Panc1 (cell line): ENCODE measurements around the gene PRKACA. TPM values are rescaled to one million over a fixed set of nuclear protein-coding genes. Genes with fewer than 3 reads are reported as not detected.

ENCODE experiments used
- ATAC-seq: fragments of 200-7000 bp; cut with Tn5 transposase; 2 replicates; pipeline ENCODE4 v1.9.1; 2020; ENCODE audit warnings: mild to moderate bottlenecking, moderate library complexity
- BruUV-seq: library from RNA; stranded (reverse); fragments of 400-500 nt; replicated peaks from 2 replicates; lab custom pipeline; 2021; lab: Mats Ljungman, UMichigan
- CTCF ChIA-PET: fragments of 300-600 bp; sonication (Branson Sonifier 250); formaldehyde crosslinking; loops from one replicate; lab custom pipeline; 2022; ENCODE audit warnings: antibody characterized with exemption; lab: Charles Lee
- POLR2A ChIA-PET: fragments of 300-600 bp; sonication (Branson Sonifier 250); formaldehyde crosslinking; loops from one replicate; lab custom pipeline; 2022; ENCODE audit warnings: antibody characterized with exemption; lab: Charles Lee
- DNase-seq: peaks from one replicate; pipeline ENCODE4 v3.0.0-alpha.2; 2010; ENCODE audit warnings: low read depth, low spot score
- H3K27ac ChIP-seq: 2 replicates; pipeline ENCODE4 v1.5.1; 2011; ENCODE audit warnings: mild to moderate bottlenecking, low read length, inconsistent platforms
- H3K27me3 ChIP-seq: fragments of 200-500 bp; sonication (Bioruptor generic); 2 replicates; pipeline ENCODE4 v1.6.0; 2014; ENCODE audit warnings: low read length, inconsistent platforms; ENCODE audit not compliant: control insufficient read depth, insufficient read depth
- H3K36me3 ChIP-seq: fragments of 200-500 bp; sonication (Bioruptor generic); 2 replicates; pipeline ENCODE4 v1.5.1; 2014; ENCODE audit warnings: inconsistent platforms, mild to moderate bottlenecking, low read length, moderate library complexity; ENCODE audit not compliant: control insufficient read depth, insufficient read depth
- H3K4me1 ChIP-seq: 2 replicates; pipeline ENCODE4 v1.5.1; 2011; ENCODE audit warnings: inconsistent platforms, mild to moderate bottlenecking, low read length, moderate library complexity; ENCODE audit not compliant: control insufficient read depth, insufficient read depth
- H3K4me3 ChIP-seq, 2 experiments: 2 replicates each; pipeline ENCODE4 v1.5.1; 2011 to 2012; ENCODE audit warnings: low read depth in 2 of 2, low read length in 2 of 2, mild to moderate bottlenecking in 2 of 2, inconsistent platforms in 1 of 2, moderate library complexity in 1 of 2
- H3K9me3 ChIP-seq: fragments of 200-500 bp; sonication (Bioruptor generic); 2 replicates; pipeline ENCODE4 v1.5.1; 2014; ENCODE audit warnings: low read depth, mild to moderate bottlenecking, inconsistent platforms, low read length, moderate library complexity; ENCODE audit not compliant: control insufficient read depth, insufficient read depth
- POLR2AphosphoS5 ChIP-seq: IDR thresholded peaks from 2 replicates; pipeline ENCODE4 v1.6.1; 2012; ENCODE audit warnings: mild to moderate bottlenecking, low read depth, low read length, moderate library complexity
- REST ChIP-seq, 2 experiments: IDR thresholded peaks; 2 replicates each; pipeline ENCODE4 v1.6.1; 2011 to 2012; ENCODE audit warnings: low read depth in 2 of 2, control low read depth in 1 of 2, low read length in 1 of 2, mild to moderate bottlenecking in 1 of 2, moderate library complexity in 1 of 2; ENCODE audit not compliant: insufficient read depth in 1 of 2
- SIN3A ChIP-seq: IDR thresholded peaks from 2 replicates; pipeline ENCODE4 v1.6.1; 2012; ENCODE audit warnings: low read depth, mild to moderate bottlenecking, low read length, moderate library complexity, borderline replicate concordance; ENCODE audit not compliant: insufficient read depth
- TCF7L2 ChIP-seq: IDR thresholded peaks from 2 replicates; pipeline ENCODE4 v1.6.1; 2011; ENCODE audit warnings: mild to moderate bottlenecking, low read depth, low read length, inconsistent platforms
- in situ Hi-C: cut with HindIII; loops from 2 replicates; pipeline ENCODE4 v1.10.0; 2016; ENCODE audit warnings: low sequenced_read_pairs, low pct_unique_long_range_greater_than_20kb
- intact Hi-C: fragments of 100-400 bp; cut with micrococcal nuclease; formaldehyde crosslinking; loops from one replicate; pipeline ENCODE4 v1.10.0; 2022; ENCODE audit not compliant: unreplicated experiment
- total RNA-seq: library from RNA; stranded (reverse); gene quantifications from one replicate; pipeline ENCODE4 v1.2.1, GENCODE V29; 2021; ENCODE audit not compliant: unreplicated experiment
- TF ChIP-seq, protein P1 (sequence below): fragments of 450-650 bp; IDR thresholded peaks from 2 replicates; pipeline ENCODE4 v1.5.1; 2017; ENCODE audit warnings: mild to moderate bottlenecking

Gene PRKACA
- total RNA-seq, 1 experiment from 2014 or later: 70.8 TPM

DNA sequence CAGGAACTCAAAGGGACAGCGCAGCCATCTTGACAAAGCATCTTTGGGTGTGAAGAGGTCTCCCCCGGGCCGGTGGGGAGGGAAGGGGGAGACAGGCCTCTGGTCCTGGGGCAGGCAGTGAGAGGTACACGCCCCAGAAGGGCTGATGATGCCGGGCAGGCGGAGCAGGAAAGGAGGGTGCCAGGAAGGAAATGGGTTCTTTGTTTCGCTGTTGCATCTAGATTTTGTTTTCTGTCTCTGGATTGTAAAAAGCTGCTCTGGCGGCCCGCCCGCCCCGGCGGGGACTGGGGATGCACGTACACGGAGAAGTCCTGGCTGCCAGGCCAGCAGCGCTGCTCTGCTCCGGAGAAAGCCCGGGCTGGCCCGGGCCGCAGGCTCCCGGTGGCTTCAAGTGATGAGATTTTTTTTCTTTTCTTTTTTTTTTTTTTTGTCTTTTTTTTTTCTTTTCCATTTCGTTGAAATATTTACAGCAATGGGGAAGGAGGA lies 32.0 kb upstream of the PRKACA start:
- CTCF ChIA-PET: no interaction called here
- TF ChIP-seq SIN3A (no peak), TCF7L2 (no peak)
- DNase-seq: no peak
- no peak for ATAC-seq
- Histone ChIP-seq H3K36me3 (no peaks in the 10 kb centered on the region), H3K4me3 (no peak overlapping the region), H3K4me1 (peaks cover 19% of the 10 kb centered on the region), H3K27me3 (no peaks in the 10 kb centered on the region), H3K9me3 (no peaks in the 10 kb centered on the region), H3K27ac (no peak overlapping the region)
- in situ Hi-C loops (no loop called here), intact Hi-C loops (no loop called here)
- POLR2A ChIA-PET: no interaction called here
- BruUV-seq: TSS peak; percentile 61

DNA sequence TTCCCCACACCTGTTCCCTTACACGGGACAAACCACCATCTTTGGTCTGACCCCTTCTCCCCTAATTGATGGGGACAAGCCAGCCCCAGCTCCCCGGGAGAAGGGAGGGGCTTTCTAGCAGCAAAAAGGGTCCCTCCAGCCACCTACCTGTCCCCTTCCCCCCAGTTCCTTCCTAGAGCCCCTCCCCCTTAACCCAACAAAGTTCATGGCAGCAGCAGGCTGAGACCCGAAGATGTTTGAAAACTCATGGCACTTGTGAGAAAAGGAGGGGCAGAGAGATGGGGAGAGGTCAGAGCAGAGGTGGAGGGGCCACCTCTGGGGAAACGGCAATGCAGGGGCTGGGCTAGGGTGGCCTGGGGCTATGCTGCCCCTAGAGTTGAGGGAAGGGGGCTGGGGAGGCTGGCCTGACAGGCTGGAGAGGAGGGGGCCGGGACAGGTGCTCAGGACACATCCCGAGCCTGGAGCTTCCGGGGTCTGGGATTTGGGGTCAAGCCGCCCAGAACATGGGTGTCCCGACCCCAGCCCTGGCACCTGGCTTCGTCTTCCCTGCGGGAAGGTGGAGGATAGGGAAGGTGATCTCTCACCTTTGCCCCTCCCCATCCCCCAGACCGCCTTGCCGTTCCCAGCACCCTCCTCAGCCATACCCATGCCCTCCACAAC lies 31.3 kb upstream of the PRKACA start:
- DNase-seq (no peak), ATAC-seq (no peak)
- Histone ChIP-seq H3K36me3 (no peaks in the 10 kb centered on the region), H3K4me1 (peaks cover 19% of the 10 kb centered on the region), H3K9me3 (no peaks in the 10 kb centered on the region), H3K4me3 (no peak overlapping the region), H3K27ac (peak overlapping the region; percentile 44; the same call in 1 of the 2 replicates), H3K27me3 (no peaks in the 10 kb centered on the region)
- POLR2A ChIA-PET: interaction anchor here (0.9 kb wide), 1 partner anchor 13 kb away, joined by 3 read pairs; the partner anchor contains the start of gene ASF1B
- TF ChIP-seq TCF7L2 (no peak), SIN3A (no peak), POLR2AphosphoS5 (no peak), REST (IDR thresholded peaks at IDR 0.05; ENCODE audit: insufficient read depth in 1 of 2, low read depth in 2 of 2, low read length in 1 of 2) (no peak)
- TF ChIP-seq, protein P1, sequence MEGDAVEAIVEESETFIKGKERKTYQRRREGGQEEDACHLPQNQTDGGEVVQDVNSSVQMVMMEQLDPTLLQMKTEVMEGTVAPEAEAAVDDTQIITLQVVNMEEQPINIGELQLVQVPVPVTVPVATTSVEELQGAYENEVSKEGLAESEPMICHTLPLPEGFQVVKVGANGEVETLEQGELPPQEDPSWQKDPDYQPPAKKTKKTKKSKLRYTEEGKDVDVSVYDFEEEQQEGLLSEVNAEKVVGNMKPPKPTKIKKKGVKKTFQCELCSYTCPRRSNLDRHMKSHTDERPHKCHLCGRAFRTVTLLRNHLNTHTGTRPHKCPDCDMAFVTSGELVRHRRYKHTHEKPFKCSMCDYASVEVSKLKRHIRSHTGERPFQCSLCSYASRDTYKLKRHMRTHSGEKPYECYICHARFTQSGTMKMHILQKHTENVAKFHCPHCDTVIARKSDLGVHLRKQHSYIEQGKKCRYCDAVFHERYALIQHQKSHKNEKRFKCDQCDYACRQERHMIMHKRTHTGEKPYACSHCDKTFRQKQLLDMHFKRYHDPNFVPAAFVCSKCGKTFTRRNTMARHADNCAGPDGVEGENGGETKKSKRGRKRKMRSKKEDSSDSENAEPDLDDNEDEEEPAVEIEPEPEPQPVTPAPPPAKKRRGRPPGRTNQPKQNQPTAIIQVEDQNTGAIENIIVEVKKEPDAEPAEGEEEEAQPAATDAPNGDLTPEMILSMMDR: no peak
- intact Hi-C loops (no loop called here), in situ Hi-C loops (no loop called here)
- CTCF ChIA-PET: interaction anchor here (0.6 to 1.3 kb wide), 2 partner anchors 12 to 205 kb away, joined by 5 to 15 read pairs; partner anchors contain the start of gene ASF1B
- BruUV-seq: no TSS peak
